Keratinocyte (primary cell): Measurements from ENCODE around the gene IL32. TPM values are rescaled to one million over a fixed set of nuclear protein-coding genes. Genes with fewer than 3 reads are reported as not detected.

Experiments
- DNase-seq: peaks from one replicate; pipeline ENCODE4 v3.0.0-alpha.2; 2011; ENCODE audit warnings: low read depth, missing footprints, low spot score
- FAIRE-seq: peaks from 2 replicates; lab custom pipeline; 2011; peaks lifted over from hg19 to GRCh38; lab: Jason Lieb, UNC
- H2AFZ ChIP-seq: 2 replicates; pipeline ENCODE4 v1.6.0; 2012; ENCODE audit warnings: low read length, control low read depth, inconsistent platforms; ENCODE audit not compliant: control insufficient read depth
- H3K27ac ChIP-seq: 2 replicates; pipeline ENCODE4 v1.5.1; 2011; ENCODE audit warnings: low read length; ENCODE audit not compliant: control insufficient read depth, insufficient read depth
- H3K27me3 ChIP-seq: 3 replicates; pipeline ENCODE4 v1.6.0; 2011; ENCODE audit warnings: low read length; ENCODE audit not compliant: control insufficient read depth, insufficient read depth; ENCODE audit errors: extremely low read depth
- H3K36me3 ChIP-seq, 2 experiments: 2 replicates in 1 of 2; 3 replicates in 1 of 2; pipeline ENCODE4 v1.5.1; 2011; ENCODE audit warnings: low read length in 2 of 2, mild to moderate bottlenecking in 1 of 2; ENCODE audit not compliant: control insufficient read depth in 2 of 2, insufficient read depth in 2 of 2; ENCODE audit errors: extremely low read depth in 1 of 2
- H3K4me1 ChIP-seq: 3 replicates; pipeline ENCODE4 v1.5.1; 2011; ENCODE audit warnings: low read length; ENCODE audit not compliant: control insufficient read depth, insufficient read depth; ENCODE audit errors: extremely low read depth
- H3K4me2 ChIP-seq: 3 replicates; pipeline ENCODE4 v1.6.0; 2011; ENCODE audit warnings: low read depth, low read length; ENCODE audit not compliant: control insufficient read depth, insufficient read depth; ENCODE audit errors: extremely low read depth
- H3K4me3 ChIP-seq, 3 experiments: fragments of 200-600 bp in 1 of 3; sonication (generic) in 1 of 3; 2 replicates in 2 of 3; 3 replicates in 1 of 3; pipeline ENCODE4 v1.5.1; 2011 to 2016; ENCODE audit warnings: low read length in 3 of 3, mild to moderate bottlenecking in 3 of 3, control low read depth in 2 of 3, inconsistent platforms in 1 of 3, low read depth in 1 of 3, mixed read lengths in 1 of 3, mixed run types in 1 of 3, moderate library complexity in 1 of 3; ENCODE audit not compliant: control insufficient read depth in 2 of 3, insufficient read depth in 2 of 3; ENCODE audit errors: extremely low read depth in 1 of 3
- H3K79me2 ChIP-seq: 2 replicates; pipeline ENCODE4 v1.6.0; 2012; ENCODE audit warnings: low read length; ENCODE audit not compliant: control insufficient read depth, insufficient read depth
- H3K9ac ChIP-seq: 3 replicates; pipeline ENCODE4 v1.6.0; 2011; ENCODE audit warnings: low read length; ENCODE audit not compliant: control insufficient read depth, insufficient read depth; ENCODE audit errors: extremely low read depth
- H3K9me1 ChIP-seq: 3 replicates; pipeline ENCODE4 v1.6.0; 2011; ENCODE audit warnings: low read length; ENCODE audit not compliant: control insufficient read depth, insufficient read depth; ENCODE audit errors: extremely low read depth
- H3K9me3 ChIP-seq: 2 replicates; pipeline ENCODE4 v1.5.1; 2012; ENCODE audit warnings: low read depth, low read length; ENCODE audit not compliant: control insufficient read depth
- H4K20me1 ChIP-seq: 3 replicates; pipeline ENCODE4 v1.6.0; 2011; ENCODE audit warnings: low read length; ENCODE audit not compliant: control insufficient read depth, insufficient read depth; ENCODE audit errors: extremely low read depth
- CTCF ChIP-seq, 3 experiments: IDR thresholded peaks in 1 of 3; conservative IDR thresholded peaks in 1 of 3; optimal IDR thresholded peaks in 1 of 3; 2 replicates in 2 of 3; 3 replicates in 1 of 3; pipeline versions ENCODE3 to v1.5.1; 2011; ENCODE audit warnings: low read length in 3 of 3, mild to moderate bottlenecking in 3 of 3, moderate library complexity in 2 of 3, control low read depth in 1 of 3, inconsistent platforms in 1 of 3; ENCODE audit not compliant: insufficient read depth in 2 of 3; ENCODE audit errors: extremely low read depth in 1 of 3
- EZH2 ChIP-seq: IDR thresholded peaks from one replicate; pipeline ENCODE4 v1.6.1; 2012; ENCODE audit warnings: inconsistent platforms, mild to moderate bottlenecking, low read length, moderate library complexity
- dilution Hi-C: fragments of 300-500 bp; cut with MboI; formaldehyde crosslinking; loops from one replicate; pipeline ENCODE4 v1.7.0; 2020; ENCODE audit warnings: low sequenced_read_pairs; ENCODE audit not compliant: extremely low pct_ligation_motif_present
- polyA plus RNA-seq, 5 experiments: library from polyadenylated mRNA; depleted of rRNA in 3 of 5; stranded (reverse) in 3 of 5; stranded (forward) in 1 of 5; unstranded in 1 of 5; fragments of >200 nt; gene quantifications; 1 replicate in 1 of 5; 2 replicates in 3 of 5; 3 replicates in 1 of 5; pipeline versions ENCODE4 v1.2.1 to v1.2.3, GENCODE V29; 2011 to 2012; ENCODE audit warnings: missing spikeins in 2 of 5, low read depth in 1 of 5, low replicate concordance in 1 of 5

IL32 gene
- polyA plus RNA-seq, 1 donor (not counting 4 experiments of a cell fraction or from before 2014, with no cell fraction given), result 0.28 TPM

- dilution Hi-C loops, result no loop called here
These were observed 45.7 kb upstream of the IL32 start for GRCh38 chr16:3019594-3020246.

GRCh38 chr16:3020247-3020603 is 45.2 kb upstream of the IL32 start, which contains the start of gene TNFRSF12A:
TSS of gene TNFRSF12A (plus strand) at chr16:3020368. CDS start at chr16:3020398, 30 bp downstream.
- H2AFZ ChIP-seq, result peak within 1 kb of the TSS; percentile 83

More at GRCh38 chr16:3019594-3020246, 45.7 kb upstream of the IL32 start:
- Histone ChIP-seq H3K4me2 (peak overlapping the region; percentile 62), H3K79me2 (no peaks in the 10 kb centered on the region), H2AFZ (peak overlapping the region; percentile 83), H3K27ac (peak overlapping the region; percentile 10), H3K9me1 (no peaks in the 10 kb centered on the region), H3K4me3 (peak overlapping the region; percentile 36 to 80 (median 57)), H3K9ac (peak overlapping the region; percentile 97), H3K9me3 (no peaks in the 10 kb centered on the region), H4K20me1 (no peaks in the 10 kb centered on the region), H3K4me1 (peaks cover 23% of the 10 kb centered on the region), H3K36me3 (peaks cover 4 to 14% of the 10 kb centered on the region in 2 experiments), H3K27me3 (no peaks in the 10 kb centered on the region)
- FAIRE-seq, result no peak
- no peak for TF ChIP-seq EZH2
- TF ChIP-seq CTCF (optimal IDR thresholded peaks at IDR 0.05 in 1 of 3, IDR thresholded peaks at IDR 0.05 in 1 of 3, conservative IDR thresholded peaks at IDR 0.05 in 1 of 3; ENCODE audit: extremely low read depth in 1 of 3, insufficient read depth in 2 of 3, low read length in 3 of 3), result no peak
- no peak for DNase-seq

More at GRCh38 chr16:3020247-3020603, 45.2 kb upstream of the IL32 start, which contains the start of gene TNFRSF12A:
- Histone ChIP-seq H3K36me3 (peaks cover 4 to 15% of the 10 kb centered on the region in 2 experiments), H3K27ac (peak within 1 kb of the TSS; percentile 97), H3K27me3 (no peaks in the 10 kb centered on the region), H4K20me1 (no peaks in the 10 kb centered on the region), H3K9me1 (no peaks in the 10 kb centered on the region), H3K4me1 (peaks cover 23% of the 10 kb centered on the region), H3K9me3 (no peaks in the 10 kb centered on the region), H3K9ac (peak within 1 kb of the TSS; percentile 97), H3K4me2 (peak within 1 kb of the TSS; percentile 81), H3K4me3 (peak within 1 kb of the TSS; percentile 80 to 85 (median 84)), H3K79me2 (no peaks in the 10 kb centered on the region)
- dilution Hi-C loops, result no loop called here
- FAIRE-seq (no peak), DNase-seq (no peak)
- TF ChIP-seq EZH2, result no peak
- TF ChIP-seq CTCF (optimal IDR thresholded peaks at IDR 0.05 in 1 of 3, IDR thresholded peaks at IDR 0.05 in 1 of 3, conservative IDR thresholded peaks at IDR 0.05 in 1 of 3; ENCODE audit: extremely low read depth in 1 of 3, insufficient read depth in 2 of 3, low read length in 3 of 3), result no peak
